Fibroblast of mammary gland (primary cell): ENCODE measurements around the gene NXPH2.
"Not testable (repeated sequence)": the region's sequence is repeated elsewhere in the genome, so short reads cannot be mapped to it uniquely, and the experiment has no call there.

ENCODE experiments used
- DNase-seq: peaks from one replicate; pipeline ENCODE4 v3.0.0-alpha.2; 2010; ENCODE audit warnings: low read depth
- H3K4me3 ChIP-seq: 2 replicates; pipeline ENCODE4 v1.5.1; 2011; ENCODE audit warnings: low read depth, mild to moderate bottlenecking, low read length, moderate library complexity; ENCODE audit not compliant: control insufficient read depth
- CTCF ChIP-seq: conservative IDR thresholded peaks from 2 replicates; pipeline ENCODE4 v1.5.1; 2011; ENCODE audit warnings: low read depth, low read length, inconsistent platforms; ENCODE audit not compliant: control insufficient read depth, insufficient read depth

The NXPH2 gene

GRCh38 chr2:138658187-138658894 lies 121.8 kb downstream of the NXPH2 start:
- no peak for TF ChIP-seq CTCF
- H3K4me3 ChIP-seq = no peak overlapping the region
- DNase-seq = no peak

- no peak for TF ChIP-seq CTCF
Observed at GRCh38 chr2:138654146-138654545, 126.0 kb downstream of the NXPH2 start.

GRCh38 chr2:138652378-138652777 lies 127.8 kb downstream of the NXPH2 start:
- DNase-seq = no peak
- TF ChIP-seq CTCF = no peak
- no peak overlapping the region for H3K4me3 ChIP-seq

More at GRCh38 chr2:138654146-138654545, 126.0 kb downstream of the NXPH2 start:
- no peak overlapping the region for H3K4me3 ChIP-seq
- no peak for DNase-seq

GRCh38 chr2:138649571-138649970 lies 130.6 kb downstream of the NXPH2 start:
- no peak for TF ChIP-seq CTCF
- DNase-seq = peak; percentile 10
- no peak overlapping the region for H3K4me3 ChIP-seq

- no peak for DNase-seq
- TF ChIP-seq CTCF = no peak
- H3K4me3 ChIP-seq = no peak overlapping the region
Observed at GRCh38 chr2:138648606-138649005, 131.6 kb downstream of the NXPH2 start.

- not testable (repeated sequence) for H3K4me3 ChIP-seq, DNase-seq
Observed at GRCh38 chr2:138644776-138645175, 135.4 kb downstream of the NXPH2 start.

- TF ChIP-seq CTCF = no peak
- no peak for DNase-seq
- no peak overlapping the region for H3K4me3 ChIP-seq
Observed at GRCh38 chr2:138640921-138641676, 139.1 kb downstream of the NXPH2 start.
